GM19023 (cell line): ENCODE data around the gene FOLR2.
"Not testable (repeated sequence)": the region's sequence is repeated elsewhere in the genome, so short reads cannot be mapped to it uniquely, and the experiment has no call there.

Experiments used
- ATAC-seq: cut with Tn5 transposase; IDR thresholded peaks from one replicate; pipeline ENCODE4 v1.9.1; 2021; ENCODE audit warnings: mild to moderate bottlenecking, moderate library complexity; ENCODE audit not compliant: unreplicated experiment

FOLR2 gene

DNA sequence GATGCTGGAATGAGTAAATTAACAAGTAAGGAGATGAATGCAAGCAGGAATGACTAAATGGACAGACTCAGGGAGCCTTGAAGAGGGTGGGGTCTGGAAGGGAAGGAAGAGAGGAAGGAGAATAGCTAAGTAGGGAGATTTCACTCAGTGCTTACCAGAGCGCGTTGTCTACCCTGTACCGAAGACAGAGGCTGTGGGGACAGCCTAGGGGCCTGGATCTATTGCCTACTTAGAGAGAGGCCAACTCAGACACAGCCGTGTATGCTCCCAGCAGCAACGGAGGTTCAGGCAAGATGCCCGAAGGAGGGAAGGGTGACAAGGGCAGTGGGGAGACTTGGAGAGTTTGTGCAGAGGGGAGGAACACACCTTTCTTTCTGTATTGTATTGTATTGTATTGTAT is at the start of gene FOLR2:
Gene FOLR2, plus strand, starts transcription at position 157 of the 400 bp plus-strand sequence. CDS start 1,791 bp downstream, outside the sequence.
- ATAC-seq, result no peak

- not testable (repeated sequence) for ATAC-seq
Observed at GRCh38 chr11:72169046-72169555, 47.5 kb upstream of the FOLR2 start.

DNA sequence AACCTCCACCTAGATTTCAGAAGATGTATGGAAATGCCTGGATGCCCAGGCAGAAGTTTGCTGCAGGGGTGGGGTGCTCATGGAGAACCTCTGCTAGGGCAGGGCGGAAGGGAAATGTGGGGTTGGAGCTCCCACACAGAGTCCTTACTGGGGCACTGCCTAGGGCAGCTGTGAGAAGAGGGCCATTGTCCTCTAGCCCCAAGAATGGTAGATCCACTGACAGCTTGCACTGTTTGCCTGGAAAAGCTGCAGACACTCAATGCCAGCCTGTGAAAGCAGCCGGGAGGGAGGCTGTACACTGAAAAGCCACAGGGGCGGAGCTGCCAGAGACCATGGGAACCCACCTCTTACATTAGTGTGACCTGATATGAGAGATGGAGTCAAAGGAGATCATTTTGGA is 46.8 kb upstream of the FOLR2 start:
- ATAC-seq, result not testable (repeated sequence)

- ATAC-seq, result not testable (repeated sequence)
Observed at GRCh38 chr11:72172043-72172442, 44.6 kb upstream of the FOLR2 start.

DNA sequence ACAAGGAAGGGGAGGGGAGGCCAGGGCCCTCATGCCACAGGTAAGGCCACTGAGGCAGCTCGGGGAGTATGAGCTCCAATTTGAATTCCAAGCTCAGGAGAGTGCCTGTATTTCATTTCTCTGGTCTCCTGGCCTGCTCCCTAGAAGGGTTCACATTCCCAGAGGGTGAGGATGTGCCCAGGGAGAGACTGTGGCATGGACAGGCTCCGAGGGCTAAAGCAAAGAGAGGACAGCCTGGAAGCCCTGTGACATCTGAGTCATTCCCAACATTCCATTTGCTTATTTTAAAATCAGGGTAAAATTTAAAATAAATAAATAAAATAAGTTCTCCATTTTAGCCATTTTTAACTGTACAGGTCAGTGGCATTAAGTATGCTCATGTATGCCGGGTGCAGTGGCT is 43.3 kb upstream of the FOLR2 start:
- no peak for ATAC-seq

GRCh38 chr11:72174302-72175070 is 42.1 kb upstream of the FOLR2 start:
- ATAC-seq, result no peak

- no peak for ATAC-seq
Observed at GRCh38 chr11:72177656-72178055, 38.9 kb upstream of the FOLR2 start.

GRCh38 chr11:72179049-72179803 is 37.4 kb upstream of the FOLR2 start:
- no peak for ATAC-seq

- ATAC-seq, result no peak
Observed at GRCh38 chr11:72179804-72180396, 36.7 kb upstream of the FOLR2 start.

DNA sequence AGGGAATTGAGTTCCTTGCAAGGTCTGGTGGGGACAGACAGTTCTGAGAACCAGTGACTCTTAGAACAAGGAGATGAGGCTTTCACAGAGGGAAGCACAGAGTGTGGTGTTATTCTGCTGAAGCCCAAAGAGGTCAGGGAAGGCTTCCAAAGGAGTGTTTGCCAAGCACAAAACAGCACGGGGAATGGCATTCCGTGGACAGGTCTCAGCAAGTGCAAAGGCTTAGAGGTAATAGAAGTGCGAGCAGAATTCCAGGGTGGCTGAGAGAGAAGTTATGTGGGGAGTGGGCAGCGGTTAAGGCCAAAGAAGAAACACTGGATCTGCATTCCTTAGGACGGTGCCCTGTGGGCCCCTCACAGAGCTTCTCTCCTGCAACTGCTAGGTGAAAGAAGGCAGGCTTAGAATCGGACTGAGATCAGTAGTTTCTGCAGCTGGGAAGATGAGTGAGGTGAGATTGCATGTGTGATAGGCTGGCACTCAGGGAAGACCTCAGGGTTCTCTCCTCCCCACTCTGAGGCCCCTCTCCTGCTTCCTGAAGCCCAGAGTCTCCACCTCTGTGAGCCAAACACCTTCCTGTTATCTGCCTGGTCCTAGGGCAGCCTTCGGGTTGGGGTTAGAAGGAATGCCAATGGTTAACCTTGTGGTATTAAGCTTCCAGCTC is 35.6 kb upstream of the FOLR2 start:
- ATAC-seq, result not testable (repeated sequence)

- not testable (repeated sequence) for ATAC-seq
Observed at GRCh38 chr11:72181553-72181958, 35.0 kb upstream of the FOLR2 start.

- no peak for ATAC-seq
Observed at GRCh38 chr11:72188267-72188666, 28.3 kb upstream of the FOLR2 start.

GRCh38 chr11:72189455-72190250 is 26.9 kb upstream of the FOLR2 start:
- no peak for ATAC-seq

- ATAC-seq, result no peak
Observed at GRCh38 chr11:72190631-72191071, 25.9 kb upstream of the FOLR2 start.

- no peak for ATAC-seq
Observed at GRCh38 chr11:72191961-72192381, 24.6 kb upstream of the FOLR2 start, which contains the start of gene FOLR1. Gene FOLR1, plus strand, starts transcription at chr11:72192140. Its CDS starts 34 bp downstream, at chr11:72192174.

- no peak for ATAC-seq
Observed at GRCh38 chr11:72195518-72196270, 20.9 kb upstream of the FOLR2 start.

DNA sequence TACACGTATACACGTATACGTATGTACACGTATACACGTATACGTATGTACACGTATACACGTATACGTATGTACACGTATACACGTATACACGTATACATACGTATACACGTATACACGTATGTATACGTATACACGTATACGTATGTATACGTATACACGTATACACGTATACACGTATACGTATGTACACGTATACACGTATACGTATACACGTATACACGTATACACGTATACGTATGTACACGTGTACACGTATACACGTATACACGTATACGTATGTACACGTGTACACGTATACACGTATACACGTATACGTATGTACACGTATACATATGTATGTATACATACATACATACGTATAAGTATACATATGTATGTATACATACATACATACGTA is 15.1 kb upstream of the FOLR2 start:
- not testable (repeated sequence) for ATAC-seq

DNA sequence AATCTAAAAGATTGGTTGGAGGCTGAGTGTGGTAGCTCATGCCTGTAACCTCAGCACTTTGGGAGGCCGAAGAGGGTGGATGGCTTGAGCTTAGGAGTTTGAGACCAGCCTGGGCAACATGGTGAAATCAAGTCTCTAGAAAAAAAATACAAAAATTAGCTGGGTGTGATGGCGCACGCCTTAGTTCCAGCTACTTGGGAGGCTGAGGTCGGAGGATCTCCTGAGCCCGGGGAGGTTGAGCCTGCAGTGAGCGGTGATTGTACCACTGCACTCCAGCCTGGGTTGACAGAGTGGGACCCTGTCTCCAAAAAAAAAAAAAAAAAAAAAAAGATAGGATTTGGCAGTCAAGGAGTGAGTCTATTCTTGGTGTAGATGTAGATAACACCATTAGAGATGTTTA is 14.0 kb upstream of the FOLR2 start:
- ATAC-seq, result no peak

- ATAC-seq, result no peak
Observed at GRCh38 chr11:72203163-72203562, 13.4 kb upstream of the FOLR2 start.
